GM19452 (cell line): ENCODE results near the gene CD209.
"Not testable (repeated sequence)": the region's sequence is repeated elsewhere in the genome, so short reads cannot be mapped to it uniquely, and the experiment has no call there.

ENCODE experiments used
- ATAC-seq: cut with Tn5 transposase; IDR thresholded peaks from one replicate; pipeline ENCODE4 v1.9.1; 2021; ENCODE audit not compliant: unreplicated experiment

Gene CD209

DNA sequence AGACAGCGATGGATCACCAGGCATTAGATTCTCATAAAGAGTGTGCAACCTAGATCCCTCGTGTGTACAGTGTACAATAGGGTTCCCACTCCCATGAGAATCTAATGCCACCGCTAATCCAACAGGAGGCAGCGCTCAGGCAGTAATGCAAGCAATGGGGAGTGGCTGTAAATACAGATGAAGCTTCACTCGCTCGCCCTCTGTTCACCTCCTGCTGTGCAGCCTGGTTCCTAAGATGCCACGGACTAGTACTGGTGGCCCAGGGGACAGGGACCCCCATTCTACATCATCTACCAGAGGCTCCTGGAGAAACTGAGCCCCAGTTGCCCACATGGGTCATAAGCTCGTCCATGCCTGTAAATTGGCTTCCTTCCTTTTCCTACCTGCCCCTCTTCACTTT is 23.7 kb upstream of the CD209 start:
- ATAC-seq = no peak

DNA sequence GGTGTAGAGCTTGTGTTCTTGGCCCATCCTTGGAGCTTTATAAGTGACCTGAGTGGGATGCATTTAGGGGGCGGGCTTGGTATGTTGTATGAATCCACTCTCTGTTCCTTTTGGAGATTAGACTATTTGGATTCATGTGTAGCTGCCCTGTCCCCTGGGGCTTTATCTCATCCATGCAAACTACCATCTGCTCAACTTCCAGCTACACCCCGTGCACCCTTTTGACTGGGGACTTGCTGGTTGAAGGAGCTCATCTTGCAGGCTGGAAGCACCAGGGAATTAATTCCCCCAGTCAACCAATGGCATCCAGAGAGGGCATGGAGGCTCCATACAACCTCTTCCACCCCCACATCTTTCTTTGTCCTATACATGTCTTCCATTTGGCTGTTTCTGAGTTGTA is 21.8 kb upstream of the CD209 start:
- ATAC-seq = no peak

DNA sequence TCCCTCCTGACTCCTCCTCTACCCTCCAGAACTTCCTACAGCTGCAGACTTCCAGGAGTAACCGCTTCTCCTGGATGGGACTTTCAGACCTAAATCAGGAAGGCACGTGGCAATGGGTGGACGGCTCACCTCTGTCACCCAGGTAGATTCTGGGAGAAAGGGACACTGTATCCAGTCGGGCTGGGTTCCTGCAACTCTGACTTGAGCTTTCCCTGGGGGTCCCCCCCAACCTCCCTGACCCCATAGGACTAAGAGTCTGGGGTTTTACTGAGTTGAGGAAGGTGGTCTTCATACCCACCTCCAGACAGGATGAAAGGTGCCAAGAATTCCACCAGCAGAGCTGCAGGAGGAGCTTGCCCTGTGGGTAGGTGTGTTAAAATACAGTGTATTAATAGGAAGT is 20.2 kb upstream of the CD209 start:
- no peak for ATAC-seq

DNA sequence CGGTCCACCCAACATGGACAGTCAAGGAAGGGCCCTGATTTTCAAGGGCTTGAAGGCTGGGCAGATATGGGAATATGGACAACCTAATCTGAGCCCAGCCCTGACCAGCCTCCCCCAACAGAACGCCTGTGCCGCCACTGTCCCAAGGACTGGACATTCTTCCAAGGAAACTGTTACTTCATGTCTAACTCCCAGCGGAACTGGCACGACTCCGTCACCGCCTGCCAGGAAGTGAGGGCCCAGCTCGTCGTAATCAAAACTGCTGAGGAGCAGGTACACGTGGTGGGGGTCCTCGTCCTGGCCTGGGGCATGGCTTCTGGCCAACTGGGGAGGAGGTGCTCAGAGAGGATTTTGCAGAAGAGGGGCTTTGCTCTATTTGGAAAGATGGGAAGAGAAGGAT is 19.2 kb upstream of the CD209 start:
- ATAC-seq = no peak

DNA sequence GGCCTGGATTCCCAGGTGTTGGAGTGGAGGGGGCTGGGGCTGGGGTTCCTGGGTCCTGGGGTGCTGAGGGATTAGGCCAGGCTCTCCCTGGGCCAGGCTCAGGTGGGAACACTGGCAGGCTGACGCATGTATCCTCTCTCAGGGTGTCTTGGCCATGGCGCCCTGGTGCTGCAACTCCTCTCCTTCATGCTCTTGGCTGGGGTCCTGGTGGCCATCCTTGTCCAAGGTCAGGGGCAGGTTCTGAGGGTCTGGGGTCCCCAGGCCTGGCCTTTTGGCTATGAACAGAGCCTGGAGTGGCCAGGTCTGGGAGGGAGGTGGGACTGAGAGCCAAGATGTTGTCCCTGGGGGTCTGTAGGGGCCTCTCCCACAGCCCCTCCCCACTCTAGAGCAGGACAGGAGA is 17.7 kb upstream of the CD209 start:
- ATAC-seq = not testable (repeated sequence)

DNA sequence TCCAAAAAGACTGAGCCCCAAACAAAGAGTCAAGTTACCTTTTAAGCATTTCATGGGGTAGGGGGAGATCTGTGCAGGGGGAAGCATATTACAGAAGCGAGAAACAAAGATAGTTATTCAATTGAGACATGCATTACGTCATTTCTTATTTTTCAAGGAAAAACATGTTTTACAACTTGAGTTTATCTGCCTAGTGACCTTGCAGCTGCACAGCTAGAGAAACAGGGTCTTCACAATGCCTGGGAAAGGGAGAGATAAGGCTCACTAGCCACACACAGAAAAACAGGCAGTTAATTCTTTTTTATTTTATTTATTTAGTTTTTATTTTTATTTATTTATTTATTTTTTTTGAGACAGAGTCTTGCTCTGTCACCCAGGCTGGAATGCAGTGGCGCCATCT is 16.8 kb upstream of the CD209 start:
- not testable (repeated sequence) for ATAC-seq

DNA sequence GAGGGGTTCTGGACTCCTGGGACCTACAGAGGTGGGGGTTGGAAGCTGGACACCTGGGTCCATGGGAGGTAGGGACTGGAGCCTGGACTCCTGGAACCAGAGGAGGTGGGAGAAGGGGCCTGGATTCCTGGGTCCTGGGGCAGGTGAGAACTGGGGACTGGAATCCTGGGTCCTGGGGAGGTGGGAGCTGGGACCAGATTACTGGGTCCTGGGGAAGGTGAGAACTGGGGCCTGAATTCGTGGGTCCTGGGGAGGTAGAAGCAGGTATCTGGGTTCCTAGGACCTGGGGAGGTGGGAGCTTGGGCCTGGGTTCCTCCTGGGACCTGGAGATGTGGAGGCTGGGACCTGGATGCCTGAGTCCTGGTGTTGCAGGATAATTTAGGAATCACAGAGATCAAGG is 16.4 kb upstream of the CD209 start:
- no peak for ATAC-seq

DNA sequence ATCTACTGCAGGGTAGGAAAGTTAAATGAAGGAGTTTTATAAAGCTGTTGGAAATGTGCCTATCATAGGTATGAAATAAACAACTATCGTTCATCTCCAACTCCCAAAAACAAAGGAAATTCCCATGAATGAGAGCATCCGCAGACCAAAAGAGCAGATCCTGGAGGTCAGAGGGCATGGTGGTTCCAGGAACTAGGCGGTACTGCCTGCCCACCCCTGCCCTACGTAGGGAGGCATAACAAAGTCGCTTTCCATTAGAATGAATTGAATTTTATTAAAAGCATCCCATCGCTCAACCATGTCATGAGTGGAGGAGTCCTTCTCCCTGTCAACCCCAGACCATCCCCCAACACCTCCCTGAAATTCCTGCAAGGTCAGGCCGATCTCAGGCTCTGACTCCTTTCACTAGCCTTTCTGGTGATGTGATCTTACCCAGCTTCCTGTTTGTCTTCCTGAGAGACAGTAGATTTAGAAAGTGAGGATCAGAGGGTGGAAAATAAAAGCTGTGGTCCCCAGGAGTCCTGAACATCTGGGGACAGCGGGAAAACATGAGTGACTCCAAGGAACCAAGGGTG is 15.5 kb upstream of the CD209 start, which contains the start of gene CLEC4M:
Gene CLEC4M (plus strand): TSS at position 525 of the 575 bp plus-strand sequence. CDS start 24 bp downstream, at position 549.
- no peak for ATAC-seq

DNA sequence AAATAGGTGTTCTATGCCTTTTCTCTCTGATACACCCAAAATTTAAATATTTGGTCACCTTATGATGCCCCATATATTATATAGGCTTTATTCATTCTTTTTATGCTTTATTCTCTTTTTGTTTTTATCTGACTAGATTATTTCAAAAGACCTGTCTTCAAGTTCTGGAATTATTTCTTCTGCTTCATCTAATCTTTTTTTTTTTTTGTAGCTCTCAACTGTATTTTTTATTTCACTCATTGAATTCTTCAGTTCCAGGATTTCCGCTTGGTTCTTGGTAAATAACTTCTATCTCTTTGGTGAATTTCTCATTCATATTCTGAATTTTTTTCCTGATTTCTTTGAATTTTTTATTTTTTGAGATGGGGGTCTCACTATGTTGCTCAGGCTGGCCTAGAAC is 11.8 kb upstream of the CD209 start:
- ATAC-seq = no peak

DNA sequence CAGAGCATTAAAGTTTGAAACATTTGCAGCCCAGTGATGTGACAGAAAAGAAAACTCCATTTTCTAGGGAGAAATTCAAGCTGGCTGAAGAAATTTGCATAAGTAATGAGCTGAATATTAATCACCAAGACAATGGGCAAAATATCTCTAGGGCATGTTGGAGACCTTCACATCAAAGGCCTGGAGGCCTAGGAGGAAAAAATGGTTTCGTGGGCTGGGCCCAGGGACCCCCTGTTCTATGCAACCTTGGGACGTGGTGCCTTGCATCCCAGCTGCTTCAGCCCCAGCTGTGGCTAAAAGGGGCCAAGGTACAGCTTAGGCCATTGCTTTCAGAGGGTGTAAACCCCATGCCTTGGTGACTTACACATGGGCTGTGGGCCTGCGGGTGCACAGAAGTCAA is 10.0 kb upstream of the CD209 start:
- no peak for ATAC-seq

DNA sequence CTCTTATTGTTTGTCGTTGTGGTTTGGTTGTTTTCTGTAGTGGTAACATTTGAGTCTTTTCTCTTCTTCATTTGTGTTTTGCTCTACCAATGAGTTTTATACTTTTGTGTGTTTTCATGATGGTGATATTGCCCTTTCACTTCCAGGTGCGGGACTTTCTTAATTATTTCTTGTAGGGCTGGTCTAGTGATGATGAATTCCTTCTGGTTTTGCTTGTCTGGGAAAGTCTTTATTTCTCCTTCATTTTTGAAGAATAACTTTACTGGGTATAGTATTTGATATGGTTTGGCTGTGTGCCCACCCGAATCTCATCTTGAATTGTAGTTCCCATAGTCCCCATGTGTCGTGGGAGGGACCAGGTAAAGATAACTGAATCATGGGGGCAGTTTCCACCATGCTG is 8.9 kb upstream of the CD209 start:
- ATAC-seq = no peak

DNA sequence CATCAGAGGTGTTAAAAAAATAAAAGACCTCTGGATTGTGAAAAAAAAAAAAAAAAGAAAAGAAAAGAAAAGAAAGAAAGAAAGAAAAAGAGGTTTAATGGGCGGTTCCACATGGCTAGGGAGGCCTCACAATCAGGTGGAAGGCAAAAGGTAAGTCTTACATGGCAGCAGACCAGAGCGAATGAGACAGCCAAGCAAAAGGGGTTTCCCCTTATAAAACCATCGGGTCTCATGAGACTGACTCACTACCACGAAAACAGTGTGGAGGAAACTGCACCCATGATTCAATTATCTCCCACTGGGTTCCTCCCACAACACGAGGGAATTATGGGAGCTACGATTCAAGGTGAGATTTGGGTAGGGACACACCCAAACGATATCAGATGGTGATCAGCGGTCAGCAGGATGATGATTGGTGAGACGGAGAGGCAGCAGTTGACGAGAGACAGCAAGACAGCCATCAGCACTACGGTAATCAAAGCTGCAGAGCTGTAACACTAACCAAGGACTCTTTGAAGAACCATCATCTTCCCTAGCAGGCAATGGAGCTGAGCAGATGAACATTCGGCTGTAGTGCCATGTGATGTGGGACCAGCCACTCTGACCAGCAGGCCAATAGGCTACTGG is 3.9 kb upstream of the CD209 start:
- ATAC-seq = no peak

DNA sequence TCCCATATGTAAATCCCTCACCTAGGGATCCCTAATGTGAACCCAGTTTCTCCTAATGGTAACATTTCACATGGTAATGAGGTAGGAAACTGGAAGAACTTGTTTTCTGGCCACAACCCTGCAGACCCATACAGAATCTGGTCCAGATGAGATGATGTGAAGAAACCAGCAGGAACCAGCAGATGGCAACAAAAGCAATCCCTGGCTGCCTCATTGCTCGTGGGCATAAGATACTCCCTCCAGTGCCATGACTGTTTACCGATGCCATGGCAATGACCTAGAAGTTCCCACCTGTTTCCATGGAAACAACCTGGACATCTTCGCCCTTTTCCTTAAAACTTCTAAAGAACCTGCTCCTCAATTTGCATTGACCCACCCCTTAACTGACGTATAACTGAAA is 1.4 kb upstream of the CD209 start:
- no peak for ATAC-seq

DNA sequence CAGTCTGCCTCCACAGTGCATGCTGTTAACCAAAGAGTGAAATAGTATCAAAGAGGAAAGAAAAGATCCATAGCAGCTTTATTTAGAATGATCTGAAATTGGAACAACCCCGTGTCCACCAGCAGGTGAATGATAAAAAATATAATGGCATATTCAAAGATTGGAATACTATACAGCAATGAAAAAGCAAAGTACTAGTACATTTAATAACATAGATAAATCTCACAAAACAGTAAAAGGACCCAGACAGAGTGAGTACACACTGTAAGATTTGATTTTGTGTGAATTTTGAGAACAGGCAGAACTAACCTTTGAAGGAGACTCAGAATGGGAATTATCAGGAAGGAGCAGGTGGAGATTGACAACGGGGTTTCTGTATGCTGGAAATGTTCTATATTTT is 837 bp upstream of the CD209 start:
- no peak for ATAC-seq

DNA sequence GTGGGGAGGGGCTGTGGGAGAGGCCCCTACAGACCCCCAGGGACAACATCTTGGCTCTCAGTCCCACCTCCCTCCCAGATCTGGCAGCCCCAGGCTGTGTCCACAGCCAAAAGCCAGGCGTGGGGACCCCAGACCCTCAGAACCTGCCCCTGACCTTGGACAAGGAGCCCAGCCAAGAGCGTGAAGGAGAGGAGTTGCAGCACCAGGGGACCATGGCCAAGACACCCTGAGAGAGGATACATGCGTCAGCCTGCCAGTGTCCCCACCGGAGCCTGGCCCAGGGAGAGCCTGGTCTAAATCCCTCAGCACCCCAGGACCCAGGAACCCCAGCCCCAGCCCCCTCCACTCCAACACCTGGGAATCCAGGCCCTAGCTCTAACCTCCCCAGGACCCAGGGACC is 1.0 kb downstream of the CD209 start:
- ATAC-seq = not testable (repeated sequence)

DNA sequence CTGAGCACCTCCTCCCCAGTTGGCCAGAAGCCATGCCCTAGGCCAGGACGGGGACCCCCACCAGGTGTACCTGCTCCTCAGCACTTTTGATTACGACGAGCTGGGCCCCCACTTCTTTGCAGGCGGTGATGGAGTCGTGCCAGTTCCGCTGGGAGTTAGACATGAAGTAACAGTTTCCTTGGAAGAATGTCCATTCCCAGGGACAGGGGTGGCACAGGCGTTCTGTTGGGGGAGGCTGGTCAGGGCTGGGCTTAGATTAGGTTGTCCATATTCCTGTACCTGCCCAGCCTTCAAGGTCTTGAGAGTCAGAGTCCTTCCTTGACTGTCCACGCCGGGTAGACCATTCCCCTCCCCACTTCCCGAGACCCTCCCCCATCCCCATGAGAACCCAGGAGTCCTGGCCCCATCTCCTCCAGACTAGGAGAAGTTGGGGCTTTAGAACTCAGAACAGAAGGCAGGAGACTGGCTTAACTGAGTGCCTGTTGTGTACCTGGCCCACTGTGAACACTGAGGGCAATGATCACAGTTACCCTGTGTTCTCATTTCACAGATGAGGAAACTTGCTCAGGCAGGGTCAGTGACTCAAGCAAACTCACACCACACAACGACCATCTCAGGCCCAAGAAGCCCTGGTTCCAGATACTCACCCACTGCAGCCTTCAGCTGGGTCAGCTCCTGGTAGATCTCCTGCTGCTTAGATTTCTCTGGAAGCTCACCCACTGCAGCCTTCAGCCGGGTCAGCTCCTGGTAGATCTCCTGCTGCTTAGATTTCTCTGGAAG is 2.3 kb downstream of the CD209 start:
- no peak for ATAC-seq

DNA sequence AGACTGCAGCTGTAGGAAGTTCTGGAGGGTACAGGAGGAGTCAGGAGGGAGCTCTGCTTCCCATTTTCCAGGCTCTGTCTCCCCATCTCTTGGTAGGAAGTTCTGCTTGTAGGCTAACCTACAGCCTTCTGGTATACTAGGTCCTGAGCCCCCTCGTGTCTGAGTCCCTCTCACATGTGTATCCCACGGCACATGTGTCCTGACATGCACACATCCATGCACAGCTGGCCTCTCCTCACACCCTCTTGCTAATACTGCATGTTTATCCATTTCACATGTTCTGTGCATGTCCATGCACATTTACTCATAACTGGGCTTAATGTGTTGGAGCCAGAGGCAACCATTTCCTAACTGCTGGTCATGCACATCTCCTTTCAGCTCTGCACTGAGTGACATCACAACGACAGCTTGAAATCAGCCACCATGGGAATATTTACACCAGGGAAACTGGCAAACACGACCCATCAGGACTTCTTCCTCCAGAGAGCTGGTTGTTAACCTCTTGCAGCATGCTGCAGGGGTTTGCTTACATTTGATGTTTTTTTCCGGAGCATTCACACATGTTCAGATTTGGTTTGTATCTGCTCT is 3.0 kb downstream of the CD209 start:
- ATAC-seq = no peak

DNA sequence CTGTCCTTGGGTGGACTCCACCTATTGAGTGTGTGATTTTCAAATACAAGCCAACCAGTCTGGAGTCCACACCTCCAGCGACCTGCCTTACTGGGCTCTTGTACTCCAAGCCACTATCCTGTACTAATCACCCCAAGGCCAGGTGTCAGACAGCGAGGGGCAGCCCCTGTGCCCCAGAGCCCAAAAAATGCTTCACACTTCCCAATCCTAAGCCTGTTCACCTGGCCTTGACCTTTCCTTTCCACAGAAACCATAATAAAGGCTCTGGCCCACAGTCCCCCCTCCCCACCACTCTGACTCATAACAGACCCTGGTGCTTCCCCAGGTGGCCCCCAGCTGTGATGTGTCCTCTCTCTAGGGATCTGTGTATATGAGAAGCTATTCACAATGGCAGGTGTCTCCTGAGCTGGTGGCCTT is 3.9 kb downstream of the CD209 start:
- ATAC-seq = peak; percentile 70

DNA sequence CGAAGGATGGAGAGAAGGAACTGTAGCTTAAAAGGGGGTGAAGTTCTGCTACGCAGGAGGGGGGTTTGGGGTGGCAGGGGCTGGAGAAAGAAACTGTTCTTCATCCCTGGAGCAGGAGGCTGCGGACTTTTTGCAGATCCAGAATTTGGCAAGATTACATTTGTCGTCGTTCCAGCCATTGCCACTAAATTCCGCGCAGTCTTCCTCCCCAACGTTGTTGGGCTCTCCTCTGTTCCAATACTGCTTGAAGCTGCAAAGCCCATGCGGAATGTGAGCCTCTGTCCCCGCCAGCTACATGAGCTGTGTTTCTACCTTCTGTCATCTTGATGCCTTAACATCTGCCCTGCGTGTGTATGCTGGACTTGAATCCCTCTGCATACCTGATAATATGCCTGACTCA is 4.3 kb downstream of the CD209 start:
- no peak for ATAC-seq

DNA sequence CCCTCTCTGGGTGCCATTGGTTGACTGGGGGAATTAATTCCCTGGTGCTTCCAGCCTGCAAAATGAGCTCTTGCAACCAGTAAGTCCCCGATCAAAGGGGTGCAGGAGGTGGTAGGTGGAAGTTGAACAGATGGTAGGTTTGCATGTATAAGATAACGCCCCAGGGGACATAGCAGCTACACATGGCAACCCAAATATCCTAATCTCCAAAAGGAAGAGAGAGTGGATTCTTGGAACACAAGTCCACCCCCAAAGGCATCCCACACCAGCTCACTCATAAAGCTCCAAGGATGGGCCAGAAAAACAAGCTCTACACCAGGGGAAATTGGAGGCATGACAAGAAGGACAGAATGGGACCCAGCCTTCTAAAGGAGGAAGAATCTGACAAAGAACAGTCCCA is 4.8 kb downstream of the CD209 start:
- ATAC-seq = no peak

DNA sequence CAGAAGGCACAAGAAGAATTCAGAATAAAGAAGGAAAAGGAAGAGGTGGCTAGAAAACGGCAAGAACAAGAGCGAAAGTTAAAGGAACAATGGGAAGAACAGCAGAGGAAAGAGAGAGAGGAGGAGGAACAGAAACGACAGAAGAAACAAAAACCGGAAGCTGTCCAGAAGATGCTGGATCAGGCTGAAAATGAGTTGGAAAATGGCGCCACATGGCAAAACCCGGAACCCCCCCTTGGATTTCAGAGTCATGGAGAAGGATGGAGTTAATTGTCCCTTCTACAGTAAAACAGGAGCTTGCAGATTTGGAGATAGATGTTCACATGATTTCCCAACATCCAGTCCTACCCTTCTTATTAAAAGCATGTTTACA is 6.7 kb downstream of the CD209 start:
- no peak for ATAC-seq
